ENCODE results near the gene UGT1A1. TPM values are rescaled to one million over a fixed set of nuclear protein-coding genes. Genes with fewer than 3 reads are reported as not detected.

Gene UGT1A1
- total RNA-seq, 1 experiment from 2014 or later: not detected

- Histone ChIP-seq H3K4ac (ENCODE audit: low read depth, low read length) (no peak overlapping the region), H3K79me2 (ENCODE audit: insufficient read depth, low read length) (no peaks in the 10 kb centered on the region), H3K23me2 (ENCODE audit: insufficient read length, low read depth, low read length, poor library complexity, severe bottlenecking) (no peaks in the 10 kb centered on the region), H3T11ph (ENCODE audit: low read length) (no peak overlapping the region), H3K14ac (ENCODE audit: insufficient read depth, low read length) (no peak overlapping the region), H3K56ac (ENCODE audit: insufficient read length, low read depth, low read length) (no peak overlapping the region), H4K5ac (ENCODE audit: insufficient read length, low read depth, low read length) (no peak overlapping the region), H3K9ac (ENCODE audit: extremely low read depth, insufficient read length, low read length) (no peak overlapping the region), H2BK5ac (ENCODE audit: insufficient read length, low read length) (no peak overlapping the region), H3K79me1 (ENCODE audit: insufficient read depth, low read depth, low read length, poor library complexity, severe bottlenecking) (no peaks in the 10 kb centered on the region), H3K4me2 (ENCODE audit: insufficient read depth, insufficient read length, low read length) (no peak overlapping the region), H3K9me3 (ENCODE audit: control insufficient read depth, low read depth, low read length) (no peaks in the 10 kb centered on the region), H2BK12ac (ENCODE audit: insufficient read length, low read depth, low read length) (no peak overlapping the region), H2BK15ac (ENCODE audit: low read depth, low read length) (no peak overlapping the region), H4K20me1 (ENCODE audit: control insufficient read depth, insufficient read depth, insufficient read length) (no peaks in the 10 kb centered on the region), H2AFZ (ENCODE audit: low read length) (no peak overlapping the region), H4K91ac (ENCODE audit: insufficient read length, low read depth, low read length) (no peak overlapping the region), H3K18ac (ENCODE audit: insufficient read length, low read depth, low read length) (no peak overlapping the region), H2AK5ac (ENCODE audit: insufficient read length, low read length) (no peak overlapping the region), H4K8ac (replicated peaks; ENCODE audit: insufficient read length, low read depth, low read length) (no peak overlapping the region), H2BK120ac (ENCODE audit: low read depth, low read length, poor library complexity, severe bottlenecking) (no peak overlapping the region), H3K4me1 (ENCODE audit: insufficient read depth, low read length) (no peaks in the 10 kb centered on the region), H3K27ac (ENCODE audit: insufficient read length, low read depth, low read length) (no peak overlapping the region), H3K27me3 (ENCODE audit: insufficient read depth, low read length) (no peaks in the 10 kb centered on the region), H2BK20ac (ENCODE audit: low read depth, low read length, poor library complexity, severe bottlenecking) (no peak overlapping the region), H3K23ac (ENCODE audit: insufficient read length, low read depth, low read length) (no peak overlapping the region)
- TF ChIP-seq CTCF (conservative IDR thresholded peaks at IDR 0.05): no peak
- H3K27ac Mint-ChIP-seq: no peak overlapping the region
- peaks cover 7% of the 10 kb centered on the region for H3K27me3 Mint-ChIP-seq (ENCODE audit: low read depth)
- no CpG with 5 or more reads among the region's 4 CpGs for WGBS (ENCODE audit: extremely low coverage, insufficient read length, low lambda C conversion rate)
- H3K9me3 Mint-ChIP-seq: no peaks in the 10 kb centered on the region; a peak in 1 of 5 replicates
- no peaks in the 10 kb centered on the region for H3K36me3 Mint-ChIP-seq (ENCODE audit: insufficient read depth in 1 of 3, low read depth in 3 of 3)
- H3K4me3 Mint-ChIP-seq: no peak overlapping the region
- no peaks in the 10 kb centered on the region for H3K4me1 Mint-ChIP-seq
- no peak for DNase-seq
Observed at GRCh38 chr2:233816771-233817170, 56.7 kb downstream of the UGT1A1 start.
